CD4-positive, alpha-beta T cell treated with Interleukin-4 for 1 hour (primary cell): ENCODE results near the gene OAF.

Source experiments
- DNase-seq, 2 donors: peaks; one replicate each; pipeline ENCODE4 v3.0.0-alpha.2; 2020 to 2022

The OAF gene

GRCh38 chr11:120224361-120224760 is 13.5 kb downstream of the OAF start:
- no peak for DNase-seq

DNA sequence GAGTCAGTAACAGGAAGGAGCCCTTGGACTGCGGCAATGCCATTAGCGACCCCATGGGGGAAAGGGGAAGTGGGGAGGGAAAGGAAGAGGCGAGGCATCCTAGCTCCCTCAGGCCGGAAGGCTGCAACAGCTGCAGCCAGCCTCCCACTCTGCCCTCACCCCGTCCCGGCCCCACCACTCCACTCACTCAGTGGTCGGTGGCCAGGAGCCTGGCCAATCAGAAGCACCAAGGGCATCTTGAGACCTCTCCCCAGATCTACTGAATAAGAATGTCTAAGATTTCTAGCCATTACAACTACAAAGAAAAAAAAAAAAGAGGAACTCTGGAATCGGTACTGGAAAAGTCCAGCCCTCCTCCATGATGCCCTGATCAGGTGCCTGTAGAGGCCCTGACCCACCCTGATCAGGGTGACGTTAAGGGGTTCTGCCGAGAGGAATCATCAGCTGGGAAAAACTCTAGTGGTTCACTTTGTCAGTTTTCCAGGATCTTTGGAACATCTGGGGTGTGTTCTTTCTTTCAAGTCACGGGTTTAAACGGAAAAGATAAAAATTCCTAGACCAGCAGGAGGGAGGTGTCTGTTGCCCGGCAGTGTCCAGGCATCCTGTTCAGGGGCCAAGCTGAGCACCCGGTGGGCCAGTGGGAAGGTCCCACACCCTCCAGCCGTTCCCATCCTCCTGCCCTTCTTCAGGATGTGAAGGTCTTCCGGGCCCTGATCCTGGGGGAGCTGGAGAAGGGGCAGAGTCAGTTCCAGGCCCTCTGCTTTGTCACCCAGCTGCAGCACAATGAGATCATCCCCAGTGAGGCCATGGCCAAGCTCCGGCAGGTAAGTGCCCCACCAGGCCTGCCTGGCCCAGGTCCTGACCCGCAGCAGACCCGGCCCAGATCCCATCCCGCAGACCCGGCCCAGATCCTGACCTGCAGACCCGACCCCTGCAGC is 14.4 kb downstream of the OAF start:
- peak in 1 of 2 donors; percentile 33 for DNase-seq

DNA sequence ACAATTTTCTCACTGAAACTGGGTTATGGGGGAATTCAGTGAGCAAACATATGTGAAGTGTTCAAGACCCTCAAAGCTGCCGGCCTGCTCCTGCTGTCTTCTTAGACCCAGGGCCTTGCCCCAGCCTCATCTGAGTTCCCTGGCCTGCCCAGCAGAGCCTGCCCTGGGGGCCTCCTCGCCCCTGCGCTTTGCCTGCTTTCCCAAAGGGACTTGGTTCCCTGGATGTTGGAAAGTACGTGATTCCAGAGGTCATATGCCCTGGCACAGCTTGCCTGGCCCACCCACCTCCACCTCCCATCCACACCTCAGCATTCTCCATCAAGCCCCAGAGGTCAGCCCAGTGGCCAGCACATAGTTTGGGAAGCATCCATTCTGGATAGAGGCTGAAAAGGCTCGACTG is 15.4 kb downstream of the OAF start:
- no peak for DNase-seq

DNA sequence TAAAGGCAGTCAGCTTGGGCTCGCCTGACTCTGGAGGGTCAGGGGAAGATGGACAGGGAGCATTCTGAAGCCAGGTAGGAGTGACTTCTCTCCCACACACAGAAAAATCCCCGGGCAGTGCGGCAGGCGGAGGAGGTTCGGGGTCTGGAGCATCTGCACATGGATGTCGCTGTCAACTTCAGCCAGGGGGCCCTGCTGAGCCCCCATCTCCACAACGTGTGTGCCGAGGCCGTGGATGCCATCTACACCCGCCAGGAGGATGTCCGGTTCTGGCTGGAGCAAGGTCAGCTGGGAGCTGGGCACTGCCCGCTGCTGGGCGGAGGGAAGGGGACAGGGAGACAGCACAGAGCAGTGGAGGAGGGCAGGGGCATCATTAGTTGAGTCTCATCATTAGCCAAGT is 15.9 kb downstream of the OAF start:
- DNase-seq = no peak

GRCh38 chr11:120227228-120227852 is 16.5 kb downstream of the OAF start:
- no peak for DNase-seq

DNA sequence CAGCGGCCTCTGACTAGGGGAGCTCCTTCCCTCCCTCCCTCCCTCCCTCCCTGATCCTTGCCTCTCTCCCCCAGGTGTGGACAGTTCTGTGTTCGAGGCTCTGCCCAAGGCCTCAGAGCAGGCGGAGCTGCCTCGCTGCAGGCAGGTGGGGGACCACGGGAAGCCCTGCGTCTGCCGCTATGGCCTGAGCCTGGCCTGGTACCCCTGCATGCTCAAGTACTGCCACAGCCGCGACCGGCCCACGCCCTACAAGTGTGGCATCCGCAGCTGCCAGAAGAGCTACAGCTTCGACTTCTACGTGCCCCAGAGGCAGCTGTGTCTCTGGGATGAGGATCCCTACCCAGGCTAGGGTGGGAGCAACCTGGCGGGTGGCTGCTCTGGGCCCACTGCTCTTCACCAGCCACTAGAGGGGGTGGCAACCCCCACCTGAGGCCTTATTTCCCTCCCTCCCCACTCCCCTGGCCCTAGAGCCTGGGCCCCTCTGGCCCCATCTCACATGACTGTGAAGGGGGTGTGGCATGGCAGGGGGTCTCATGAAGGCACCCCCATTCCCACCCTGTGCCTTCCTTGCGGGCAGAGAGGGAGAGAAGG is 18.1 kb downstream of the OAF start:
- no peak for DNase-seq

DNA sequence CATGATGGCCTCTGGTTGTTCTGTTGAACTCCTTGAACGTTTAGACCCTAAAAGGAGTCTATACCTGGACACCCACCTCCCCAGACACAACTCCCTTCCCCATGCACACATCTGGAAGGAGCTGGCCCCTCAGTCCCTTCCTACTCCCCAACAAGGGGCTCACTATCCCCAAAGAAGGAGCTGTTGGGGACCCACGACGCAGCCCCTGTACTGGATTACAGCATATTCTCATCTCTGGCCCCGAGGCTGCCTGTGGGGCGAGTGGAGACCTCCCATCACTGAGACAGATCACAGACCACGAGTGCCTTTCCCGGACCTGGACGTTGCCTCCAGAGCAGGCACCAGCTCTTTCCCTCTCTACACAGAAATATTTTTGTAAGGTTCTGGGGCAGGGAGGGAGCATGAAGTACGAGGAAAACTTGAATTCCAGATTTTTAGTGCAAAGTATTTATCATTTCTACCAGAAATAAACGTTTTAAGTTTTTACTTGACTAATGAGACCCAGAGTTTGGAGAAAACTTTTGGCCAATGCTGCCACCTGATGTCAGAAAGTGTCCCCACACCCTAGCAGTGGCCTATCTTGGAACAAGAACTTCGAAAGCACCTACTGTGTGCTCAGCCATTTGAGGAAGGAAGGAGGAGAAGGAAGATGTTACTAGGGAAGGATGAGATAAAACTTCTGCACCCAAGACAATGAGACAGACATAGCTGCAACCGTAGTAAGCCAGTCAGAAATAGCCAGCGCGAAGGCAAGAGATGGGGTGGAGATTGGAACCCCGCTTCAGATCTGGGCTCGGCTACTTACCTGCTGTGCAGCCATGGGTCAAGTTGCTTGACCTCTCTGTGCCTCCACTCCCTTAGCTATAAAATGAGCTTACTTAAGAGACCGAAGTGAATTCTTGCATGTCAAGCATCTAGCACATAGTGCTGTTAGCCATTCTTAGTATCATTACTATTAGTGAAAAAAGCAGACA is 18.9 kb downstream of the OAF start:
- DNase-seq = peak in 1 of 2 donors; percentile 22

- no peak for DNase-seq
Observed at GRCh38 chr11:120230433-120231071, 19.7 kb downstream of the OAF start.

- no peak for DNase-seq
Observed at GRCh38 chr11:120231963-120232362, 21.1 kb downstream of the OAF start.

DNA sequence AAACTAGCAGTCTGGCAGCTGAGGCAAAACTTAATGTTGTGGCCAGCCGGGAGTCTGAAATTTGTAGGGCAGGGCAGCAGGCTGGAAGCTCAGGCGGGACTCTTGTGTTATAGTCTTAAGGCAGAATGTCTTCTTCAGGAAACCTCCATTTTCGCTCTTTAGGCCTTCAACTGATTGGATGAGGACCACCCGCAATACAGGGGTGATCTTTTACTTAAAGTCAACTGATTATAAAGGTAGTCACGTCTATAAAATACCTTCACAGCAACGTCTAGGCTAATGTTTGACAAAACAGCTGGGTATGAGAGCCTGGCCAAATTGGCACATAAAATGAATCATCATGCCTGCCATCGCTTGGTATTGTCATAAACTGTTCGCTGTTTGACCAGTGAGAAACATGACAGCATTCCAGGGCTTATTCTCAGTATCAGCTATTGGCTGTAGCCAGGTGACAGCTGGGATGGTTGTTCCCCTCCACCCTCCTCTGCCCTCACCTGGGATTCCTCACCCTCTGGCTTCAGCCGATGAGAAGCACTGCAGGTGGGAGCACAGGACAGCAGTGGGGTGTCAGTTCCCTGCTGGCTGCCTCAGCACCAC is 22.5 kb downstream of the OAF start:
- DNase-seq = no peak

DNA sequence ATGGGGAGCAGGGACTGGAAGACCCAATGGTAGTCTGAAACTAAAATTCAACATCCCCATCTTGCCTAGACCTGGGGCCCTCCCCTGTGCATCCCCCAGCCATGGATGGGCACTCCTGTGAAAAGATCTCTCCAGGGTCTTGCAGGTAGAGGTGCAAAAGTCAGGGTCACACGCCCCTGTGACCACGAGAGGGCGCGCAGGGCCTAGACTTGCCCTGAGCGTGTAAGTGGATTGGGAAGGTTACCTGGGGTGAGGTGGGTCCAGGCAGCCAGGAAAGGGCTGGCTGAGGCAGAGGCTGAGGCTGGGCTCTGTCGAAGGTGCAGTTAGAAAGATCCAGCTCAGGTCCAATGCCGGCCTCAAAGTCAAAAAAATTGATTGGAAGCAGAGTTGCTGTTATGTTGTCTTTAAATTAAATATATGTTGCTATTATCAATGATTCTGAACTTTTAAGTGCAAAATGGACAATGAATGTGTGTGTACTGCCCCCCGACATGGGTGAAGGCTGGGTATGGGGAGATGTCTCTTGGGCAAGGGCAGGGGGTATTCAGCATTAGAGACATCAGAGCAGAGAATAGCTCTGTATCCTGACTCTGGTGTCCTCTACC is 24.3 kb downstream of the OAF start:
- DNase-seq = peak; percentile 32 to 39

DNA sequence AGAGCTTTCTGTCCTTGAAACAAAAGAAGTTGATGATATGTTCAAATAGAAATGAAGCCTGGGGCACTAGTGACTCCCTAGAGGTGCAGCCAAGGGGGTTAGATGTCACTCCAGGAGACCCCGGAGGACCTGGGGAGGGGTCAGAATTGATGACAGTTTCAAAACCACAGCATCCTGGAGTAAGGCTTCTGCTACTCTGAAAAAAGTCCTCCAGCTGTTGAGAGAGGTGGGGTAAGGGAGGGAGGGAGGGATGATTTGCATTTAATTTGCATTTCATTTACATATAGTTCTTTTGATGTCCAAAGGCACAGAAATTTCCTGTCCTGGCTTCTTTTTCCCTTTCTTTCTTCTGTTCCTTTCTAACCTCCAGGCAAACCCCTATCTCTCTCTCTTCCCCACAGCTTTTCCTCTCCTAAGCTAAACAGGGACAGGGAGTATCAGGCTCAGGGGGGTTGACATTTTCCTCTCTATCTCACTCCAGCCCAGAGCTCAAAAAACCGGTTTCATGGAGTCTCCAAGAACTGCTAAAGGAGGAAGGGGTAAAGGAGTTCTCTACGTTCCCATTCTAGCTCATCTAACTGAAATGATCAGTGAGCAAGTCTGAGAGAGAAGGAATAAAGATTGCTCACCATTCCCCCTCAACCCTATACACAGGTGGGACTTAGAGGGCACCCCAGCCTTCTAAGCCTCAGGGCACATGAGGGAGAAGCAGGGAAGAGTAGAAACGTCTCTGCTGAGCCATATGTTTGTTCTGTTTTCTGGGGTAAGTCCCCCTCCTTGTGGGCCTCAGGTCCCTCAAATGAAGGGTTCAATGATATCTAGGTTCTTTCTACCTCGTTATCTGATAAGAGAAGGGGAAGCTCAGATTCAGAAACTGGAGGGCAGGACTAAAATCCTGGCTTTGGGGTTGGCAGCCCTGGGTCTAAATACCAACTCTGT is 25.6 kb downstream of the OAF start:
- no peak for DNase-seq

DNA sequence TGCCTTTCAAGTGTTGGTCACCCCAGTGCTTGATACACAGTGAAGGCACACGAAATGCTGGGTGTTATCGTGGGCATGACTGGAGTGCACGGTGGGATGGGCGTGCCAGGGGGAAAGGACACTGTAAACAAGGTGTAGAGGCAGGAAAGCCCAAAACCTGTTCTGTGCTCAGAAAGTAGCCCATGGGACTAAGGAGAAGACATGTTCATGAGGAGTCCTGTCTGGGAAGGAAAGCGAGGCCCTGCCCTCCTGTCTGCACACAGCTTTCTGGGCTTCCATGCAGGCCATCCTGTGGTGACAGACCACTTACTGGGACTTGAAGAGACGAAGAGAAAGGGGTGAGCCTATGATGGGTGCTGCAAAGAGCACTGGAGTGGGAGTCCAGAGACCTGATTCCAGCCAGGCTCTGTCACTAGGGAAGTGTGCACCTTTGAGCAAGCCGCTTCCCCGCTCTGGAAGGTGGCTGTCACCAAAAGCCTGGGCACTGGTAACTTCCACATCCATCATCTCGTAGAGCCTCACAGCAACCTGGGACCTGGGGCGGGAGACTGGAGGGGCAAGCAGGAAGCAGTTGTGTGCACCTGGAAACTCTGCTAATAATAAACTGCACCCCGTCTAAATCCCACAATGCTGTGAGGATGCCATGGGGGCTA is 28.3 kb downstream of the OAF start:
- no peak for DNase-seq

GRCh38 chr11:120239713-120240640 is 29.1 kb downstream of the OAF start, which contains the start of gene POU2F3:
POU2F3 (plus strand) TSS chr11:120240140; CDS start chr11:120240344, 204 bp downstream.
- DNase-seq = no peak

GRCh38 chr11:120240866-120241265 is 30.0 kb downstream of the OAF start:
- no peak for DNase-seq

- no peak for DNase-seq
Observed at GRCh38 chr11:120241277-120241676, 30.4 kb downstream of the OAF start.

GRCh38 chr11:120243221-120243620 is 32.4 kb downstream of the OAF start:
- no peak for DNase-seq
